ENCODE data around the gene RBM33.

The RBM33 gene

DNA sequence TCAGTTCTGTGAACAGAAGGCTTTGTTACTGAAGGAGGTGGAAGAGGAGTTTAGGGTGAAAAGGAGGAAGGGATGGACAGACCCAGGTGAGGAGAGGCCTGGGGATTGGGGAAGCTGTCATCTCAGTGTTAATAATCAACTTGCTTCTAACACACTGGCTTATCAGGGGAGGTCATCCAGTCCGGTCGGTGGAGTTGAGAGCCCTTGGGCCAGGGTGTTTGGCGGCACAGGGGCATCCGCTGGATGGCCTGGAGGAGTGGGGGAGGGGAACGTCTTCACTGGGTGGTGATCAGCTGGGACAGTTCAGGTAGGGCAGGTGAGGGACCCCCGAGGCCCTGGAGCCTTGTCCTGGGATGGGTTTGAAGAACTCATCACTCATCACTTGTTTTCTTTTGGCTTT is 133.9 kb downstream of the RBM33 start:
- Mint-ChIP-seq H3K4me3 (no peak overlapping the region), H3K9me3 (no peaks in the 10 kb centered on the region), H3K4me1 (no peaks in the 10 kb centered on the region), H3K27ac (peak overlapping the region in 1 of 3 experiments; percentile 22), H3K27me3 (ENCODE audit: low read depth) (no peaks in the 10 kb centered on the region), H3K36me3 (ENCODE audit: low read depth) (peaks cover 83% of the 10 kb centered on the region)
- TF ChIP-seq, protein P1, sequence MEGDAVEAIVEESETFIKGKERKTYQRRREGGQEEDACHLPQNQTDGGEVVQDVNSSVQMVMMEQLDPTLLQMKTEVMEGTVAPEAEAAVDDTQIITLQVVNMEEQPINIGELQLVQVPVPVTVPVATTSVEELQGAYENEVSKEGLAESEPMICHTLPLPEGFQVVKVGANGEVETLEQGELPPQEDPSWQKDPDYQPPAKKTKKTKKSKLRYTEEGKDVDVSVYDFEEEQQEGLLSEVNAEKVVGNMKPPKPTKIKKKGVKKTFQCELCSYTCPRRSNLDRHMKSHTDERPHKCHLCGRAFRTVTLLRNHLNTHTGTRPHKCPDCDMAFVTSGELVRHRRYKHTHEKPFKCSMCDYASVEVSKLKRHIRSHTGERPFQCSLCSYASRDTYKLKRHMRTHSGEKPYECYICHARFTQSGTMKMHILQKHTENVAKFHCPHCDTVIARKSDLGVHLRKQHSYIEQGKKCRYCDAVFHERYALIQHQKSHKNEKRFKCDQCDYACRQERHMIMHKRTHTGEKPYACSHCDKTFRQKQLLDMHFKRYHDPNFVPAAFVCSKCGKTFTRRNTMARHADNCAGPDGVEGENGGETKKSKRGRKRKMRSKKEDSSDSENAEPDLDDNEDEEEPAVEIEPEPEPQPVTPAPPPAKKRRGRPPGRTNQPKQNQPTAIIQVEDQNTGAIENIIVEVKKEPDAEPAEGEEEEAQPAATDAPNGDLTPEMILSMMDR (IDR thresholded peaks at IDR 0.05; ENCODE audit: unreplicated experiment in 3 of 3): no peak

DNA sequence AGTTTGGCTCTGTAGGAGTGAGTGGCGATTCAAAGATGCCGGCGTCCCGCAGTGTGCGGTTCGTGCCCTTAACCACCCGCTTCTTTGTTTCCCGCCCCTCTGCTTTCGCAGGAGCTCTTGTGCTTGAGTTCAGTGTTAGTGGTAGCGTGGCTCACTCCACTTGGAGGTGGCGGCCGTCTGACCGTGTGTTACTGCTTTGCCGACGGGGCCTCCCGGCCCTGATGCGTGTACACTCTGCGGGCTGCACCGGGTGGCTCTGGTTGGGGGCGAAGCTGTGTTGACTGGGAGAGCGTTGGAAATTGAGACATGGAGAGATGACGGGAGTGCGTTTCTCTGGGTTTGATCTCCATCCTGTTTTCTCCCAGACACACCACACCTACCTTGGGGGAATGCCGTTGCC is 136.4 kb downstream of the RBM33 start:
- H3K9me3 Mint-ChIP-seq: no peaks in the 10 kb centered on the region
- no peak overlapping the region for H3K4me3 Mint-ChIP-seq
- H3K27ac Mint-ChIP-seq: no peak overlapping the region
- peaks cover 79% of the 10 kb centered on the region for H3K36me3 Mint-ChIP-seq (ENCODE audit: low read depth)
- H3K27me3 Mint-ChIP-seq (ENCODE audit: low read depth): peaks cover 2% of the 10 kb centered on the region
- no peaks in the 10 kb centered on the region for H3K4me1 Mint-ChIP-seq
- TF ChIP-seq, protein P1 (IDR thresholded peaks at IDR 0.05; ENCODE audit: unreplicated experiment in 3 of 3): no peak

DNA sequence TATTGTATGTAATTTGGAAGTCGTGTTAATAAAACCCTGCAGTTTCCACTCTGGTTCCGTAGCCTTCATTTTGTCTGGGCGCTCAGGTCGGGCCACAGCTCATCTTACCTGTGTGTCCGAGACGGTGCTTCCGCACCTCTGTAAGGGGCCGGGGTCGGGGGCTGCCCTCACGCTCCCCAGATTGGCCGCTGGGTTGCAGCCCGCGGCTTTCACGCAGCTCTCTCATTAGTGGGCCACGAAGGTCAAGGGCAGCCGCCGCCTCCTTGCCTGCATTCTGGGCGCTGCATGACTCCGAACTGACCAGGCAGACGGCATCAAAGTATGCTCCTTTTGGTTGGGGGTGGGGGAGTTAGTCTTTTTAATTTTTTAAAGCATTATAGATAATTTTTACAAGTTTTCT is 137.0 kb downstream of the RBM33 start:
- H3K36me3 Mint-ChIP-seq (ENCODE audit: low read depth): peaks cover 78% of the 10 kb centered on the region
- H3K27me3 Mint-ChIP-seq (ENCODE audit: low read depth): peaks cover 7% of the 10 kb centered on the region
- no peaks in the 10 kb centered on the region for H3K4me1 Mint-ChIP-seq
- no peak overlapping the region for H3K27ac Mint-ChIP-seq
- TF ChIP-seq, protein P1 (IDR thresholded peaks at IDR 0.05; ENCODE audit: unreplicated experiment in 3 of 3): no peak
- no peak overlapping the region for H3K4me3 Mint-ChIP-seq
- H3K9me3 Mint-ChIP-seq: no peaks in the 10 kb centered on the region

DNA sequence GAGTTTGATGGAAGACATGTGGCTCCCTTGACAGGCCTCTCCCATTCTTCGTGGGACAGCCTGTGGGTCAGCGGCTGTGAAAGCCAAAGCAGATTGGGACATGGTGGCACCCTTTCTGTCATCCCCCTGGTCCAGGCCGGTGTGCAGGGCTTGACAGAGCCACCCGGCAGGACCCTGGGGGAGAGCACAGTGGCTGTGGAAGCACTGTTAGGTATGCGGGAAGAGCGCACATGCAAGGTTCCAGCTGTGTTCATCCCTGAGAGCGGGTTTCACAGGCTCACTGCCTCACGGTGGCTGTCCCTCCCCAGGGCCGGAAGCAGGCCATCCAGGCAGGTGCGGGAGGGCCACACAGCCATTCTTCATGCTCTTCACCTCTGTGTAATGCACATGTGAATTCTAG is 138.0 kb downstream of the RBM33 start:
- TF ChIP-seq, protein P1 (IDR thresholded peaks at IDR 0.05; ENCODE audit: unreplicated experiment in 3 of 3): no peak
- peaks cover 73% of the 10 kb centered on the region for H3K36me3 Mint-ChIP-seq (ENCODE audit: low read depth)
- no peak overlapping the region for H3K27ac Mint-ChIP-seq
- H3K27me3 Mint-ChIP-seq (ENCODE audit: low read depth): peaks cover 8% of the 10 kb centered on the region
- H3K9me3 Mint-ChIP-seq: no peaks in the 10 kb centered on the region
- H3K4me3 Mint-ChIP-seq: no peak overlapping the region
- H3K4me1 Mint-ChIP-seq: no peaks in the 10 kb centered on the region

DNA sequence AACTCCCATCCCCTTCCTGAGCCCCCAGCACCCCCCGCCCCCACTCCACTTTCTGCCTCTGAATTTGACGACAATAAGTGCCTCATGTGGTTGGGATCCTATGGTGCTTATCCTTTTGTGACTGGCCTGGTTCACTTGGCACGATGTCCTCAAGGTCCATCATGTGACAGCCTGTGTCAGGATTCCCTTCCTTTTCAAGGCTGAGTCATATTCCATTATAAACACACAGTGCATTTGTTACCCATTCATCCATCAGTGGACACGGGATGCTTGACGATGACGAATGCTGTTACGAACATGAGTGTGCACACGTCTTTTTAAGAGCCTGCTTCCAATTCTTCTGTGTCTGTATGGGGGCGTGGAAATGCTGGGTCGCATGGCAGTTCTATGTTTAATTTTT is 141.1 kb downstream of the RBM33 start:
- no peaks in the 10 kb centered on the region for H3K9me3 Mint-ChIP-seq
- peaks cover 50% of the 10 kb centered on the region for H3K36me3 Mint-ChIP-seq (ENCODE audit: low read depth)
- peaks cover 12% of the 10 kb centered on the region for H3K27me3 Mint-ChIP-seq (ENCODE audit: low read depth)
- no peak overlapping the region for H3K4me3 Mint-ChIP-seq
- peaks cover 5% of the 10 kb centered on the region for H3K4me1 Mint-ChIP-seq
- TF ChIP-seq, protein P1 (IDR thresholded peaks at IDR 0.05; ENCODE audit: unreplicated experiment in 3 of 3): no peak
- no peak overlapping the region for H3K27ac Mint-ChIP-seq

DNA sequence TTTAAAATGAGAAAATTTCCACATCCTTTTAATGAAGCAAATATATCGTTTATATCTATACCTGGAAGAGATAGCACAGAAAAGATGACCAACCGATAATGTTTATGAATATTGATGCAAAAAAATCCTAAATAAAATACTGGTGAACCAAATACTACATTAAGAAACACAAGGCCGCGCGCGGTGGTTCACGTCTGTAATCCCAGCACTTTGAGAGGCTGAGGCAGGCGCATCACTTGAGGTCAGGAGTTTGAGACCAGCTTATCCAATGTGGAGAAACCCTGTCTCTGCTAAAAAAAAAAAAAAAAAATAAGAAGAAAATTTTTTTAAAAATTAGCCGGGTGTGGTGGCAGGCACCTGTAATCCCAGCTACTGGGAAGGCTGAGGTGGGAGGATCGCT is 142.0 kb downstream of the RBM33 start:
- Mint-ChIP-seq H3K9me3 (peaks cover 1% of the 10 kb centered on the region), H3K4me3 (peak overlapping the region; percentile 41 to 63 (median 54)), H3K27ac (no peak overlapping the region), H3K27me3 (ENCODE audit: low read depth) (peaks cover 17% of the 10 kb centered on the region), H3K4me1 (peaks cover 5% of the 10 kb centered on the region), H3K36me3 (ENCODE audit: low read depth) (peaks cover 41% of the 10 kb centered on the region)
- TF ChIP-seq, protein P1 (IDR thresholded peaks at IDR 0.05; ENCODE audit: unreplicated experiment in 3 of 3): no peak
